ENCODE data around the gene PEX14. TPM values are rescaled to one million over a fixed set of nuclear protein-coding genes. Genes with fewer than 3 reads are reported as not detected.

PEX14 gene
- total RNA-seq, 4 donors from 2014 or later = 8.1 to 17.8 (median 15.8) TPM

DNA sequence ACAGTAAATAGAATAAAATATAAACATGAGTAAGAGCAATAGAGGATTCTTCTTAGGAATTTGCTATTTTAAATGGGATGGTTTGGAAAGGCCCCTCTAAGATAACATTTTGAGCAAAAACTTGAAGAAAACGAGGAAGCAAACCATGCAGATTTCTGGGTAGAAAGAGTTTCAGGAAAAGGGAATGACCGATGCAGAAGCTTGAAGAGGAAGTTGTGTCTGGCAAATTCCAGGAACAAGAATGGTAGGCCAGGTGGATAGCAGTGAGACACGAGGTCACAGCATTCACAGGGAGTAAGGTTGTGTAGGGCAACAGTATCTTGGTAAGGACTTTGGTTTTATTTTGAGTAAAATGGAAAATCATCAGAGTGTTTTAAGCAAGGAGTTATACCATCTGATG lies 108.9 kb downstream of the PEX14 start:
- intact Hi-C loops (cut with DNase I; ENCODE audit: low total_unique reads) = no loop called here
- TF ChIP-seq, protein P1, sequence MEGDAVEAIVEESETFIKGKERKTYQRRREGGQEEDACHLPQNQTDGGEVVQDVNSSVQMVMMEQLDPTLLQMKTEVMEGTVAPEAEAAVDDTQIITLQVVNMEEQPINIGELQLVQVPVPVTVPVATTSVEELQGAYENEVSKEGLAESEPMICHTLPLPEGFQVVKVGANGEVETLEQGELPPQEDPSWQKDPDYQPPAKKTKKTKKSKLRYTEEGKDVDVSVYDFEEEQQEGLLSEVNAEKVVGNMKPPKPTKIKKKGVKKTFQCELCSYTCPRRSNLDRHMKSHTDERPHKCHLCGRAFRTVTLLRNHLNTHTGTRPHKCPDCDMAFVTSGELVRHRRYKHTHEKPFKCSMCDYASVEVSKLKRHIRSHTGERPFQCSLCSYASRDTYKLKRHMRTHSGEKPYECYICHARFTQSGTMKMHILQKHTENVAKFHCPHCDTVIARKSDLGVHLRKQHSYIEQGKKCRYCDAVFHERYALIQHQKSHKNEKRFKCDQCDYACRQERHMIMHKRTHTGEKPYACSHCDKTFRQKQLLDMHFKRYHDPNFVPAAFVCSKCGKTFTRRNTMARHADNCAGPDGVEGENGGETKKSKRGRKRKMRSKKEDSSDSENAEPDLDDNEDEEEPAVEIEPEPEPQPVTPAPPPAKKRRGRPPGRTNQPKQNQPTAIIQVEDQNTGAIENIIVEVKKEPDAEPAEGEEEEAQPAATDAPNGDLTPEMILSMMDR (IDR thresholded peaks at IDR 0.05 in 4 of 5, conservative IDR thresholded peaks at IDR 0.05 in 1 of 5) = no peak
- no peak for TF ChIP-seq POLR2A (IDR thresholded peaks at IDR 0.05)

DNA sequence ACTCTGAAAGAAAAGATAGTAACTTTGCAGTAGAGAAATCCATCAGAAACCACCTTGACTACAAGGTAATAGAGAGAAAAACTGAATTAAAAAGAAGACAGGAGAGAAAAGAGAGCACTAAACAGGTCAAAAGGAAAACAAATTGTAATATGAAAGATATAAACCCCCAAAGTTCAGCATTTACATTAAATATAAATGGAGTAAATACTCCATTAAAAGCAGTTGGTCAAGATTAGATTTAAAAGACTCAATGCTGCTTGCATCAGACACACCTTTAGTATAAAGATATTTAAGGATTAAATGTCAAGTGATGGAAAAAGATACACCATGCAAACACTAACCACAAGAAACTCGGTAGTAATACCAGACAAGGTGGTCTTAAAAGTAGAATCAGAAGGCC lies 110.5 kb downstream of the PEX14 start:
- in situ Hi-C loops (cut with MboI; ENCODE audit: low sequenced_read_pairs in 4 of 4) = no loop called here

More for the DNA sequence above, 108.9 kb downstream of the PEX14 start:
- no peak for DNase-seq
- Histone ChIP-seq H3K9me3 (no peaks in the 10 kb centered on the region), H3K4me3 (no peak overlapping the region), H3K4me1 (no peaks in the 10 kb centered on the region), H3K36me3 (no peaks in the 10 kb centered on the region), H3K27ac (no peak overlapping the region), H3K27me3 (no peaks in the 10 kb centered on the region)
- in situ Hi-C loops (cut with MboI; ENCODE audit: low sequenced_read_pairs in 4 of 4) = no loop called here
- no peak for ATAC-seq

DNA sequence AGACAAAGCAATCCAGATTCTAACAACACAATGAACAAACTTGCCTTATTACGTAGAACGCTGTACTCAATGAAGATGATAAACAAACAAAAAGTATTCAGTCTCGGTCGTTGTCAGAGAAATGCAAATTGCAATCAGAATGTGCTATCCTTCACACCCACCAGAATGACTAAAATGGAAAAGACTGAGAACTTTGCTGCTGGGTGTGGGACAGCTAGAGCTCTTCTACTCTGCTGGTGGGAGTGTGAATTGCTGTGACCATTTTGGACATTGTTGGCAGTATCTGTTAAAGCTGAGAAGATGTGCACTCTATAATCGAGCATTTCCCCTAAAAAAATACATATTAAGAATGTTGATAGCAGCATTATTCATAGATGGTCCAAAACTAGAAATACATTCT lies 111.4 kb downstream of the PEX14 start:
- H3K27me3 ChIP-seq = no peaks in the 10 kb centered on the region
- intact Hi-C loops (cut with DNase I; ENCODE audit: low total_unique reads) = no loop called here
- DNase-seq = no peak

More for the DNA sequence above, 110.5 kb downstream of the PEX14 start:
- H3K4me1 ChIP-seq = no peaks in the 10 kb centered on the region
- intact Hi-C loops (cut with DNase I; ENCODE audit: low total_unique reads) = no loop called here
- H3K36me3 ChIP-seq = no peaks in the 10 kb centered on the region
- TF ChIP-seq, protein P1 (IDR thresholded peaks at IDR 0.05 in 4 of 5, conservative IDR thresholded peaks at IDR 0.05 in 1 of 5) = no peak
- no peak for TF ChIP-seq POLR2A (IDR thresholded peaks at IDR 0.05)
- no peak overlapping the region for H3K27ac ChIP-seq
- ATAC-seq (no peak), DNase-seq (no peak)
- H3K9me3 ChIP-seq = no peaks in the 10 kb centered on the region
- H3K27me3 ChIP-seq = no peaks in the 10 kb centered on the region
- H3K4me3 ChIP-seq = no peak overlapping the region

DNA sequence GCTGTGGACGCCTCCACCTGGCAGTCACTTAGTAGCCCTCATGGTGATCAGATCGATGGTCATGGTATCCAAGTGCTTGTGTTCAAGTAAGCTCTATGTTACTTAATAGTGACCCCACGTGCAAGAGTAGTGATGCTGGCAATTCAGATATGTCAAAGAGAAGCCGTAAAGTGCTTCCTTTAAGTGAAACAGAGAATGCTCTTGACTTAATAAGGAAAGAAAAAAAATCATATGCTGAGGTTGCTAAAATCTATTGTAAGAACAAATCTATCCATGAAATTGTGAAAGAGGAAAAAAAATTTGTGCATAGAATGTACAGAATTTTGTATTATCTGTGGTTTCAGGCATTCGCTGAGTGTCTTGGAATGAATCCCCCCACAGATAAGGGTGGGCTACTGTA lies 113.9 kb downstream of the PEX14 start:
- no peaks in the 10 kb centered on the region for H3K9me3 ChIP-seq
- H3K4me1 ChIP-seq = no peaks in the 10 kb centered on the region
- intact Hi-C loops (cut with DNase I; ENCODE audit: low total_unique reads) = no loop called here
- no peak for TF ChIP-seq POLR2A (IDR thresholded peaks at IDR 0.05)
- TF ChIP-seq, protein P1 (IDR thresholded peaks at IDR 0.05 in 4 of 5, conservative IDR thresholded peaks at IDR 0.05 in 1 of 5) = no peak
- in situ Hi-C loops (cut with MboI; ENCODE audit: low sequenced_read_pairs in 4 of 4) = no loop called here
- ATAC-seq = no peak
- H3K27ac ChIP-seq = no peak overlapping the region
- no peak overlapping the region for H3K4me3 ChIP-seq
- no peak for DNase-seq
- H3K36me3 ChIP-seq = no peaks in the 10 kb centered on the region
- no peaks in the 10 kb centered on the region for H3K27me3 ChIP-seq

More for the DNA sequence above, 111.4 kb downstream of the PEX14 start:
- in situ Hi-C loops (cut with MboI; ENCODE audit: low sequenced_read_pairs in 4 of 4) = no loop called here
- TF ChIP-seq, protein P1 (IDR thresholded peaks at IDR 0.05 in 4 of 5, conservative IDR thresholded peaks at IDR 0.05 in 1 of 5) = no peak
- TF ChIP-seq POLR2A (IDR thresholded peaks at IDR 0.05) = no peak
- H3K27ac ChIP-seq = no peak overlapping the region
- H3K4me1 ChIP-seq = no peaks in the 10 kb centered on the region
- H3K4me3 ChIP-seq = no peak overlapping the region
- no peak for ATAC-seq
- H3K9me3 ChIP-seq = no peaks in the 10 kb centered on the region
- H3K36me3 ChIP-seq = no peaks in the 10 kb centered on the region

DNA sequence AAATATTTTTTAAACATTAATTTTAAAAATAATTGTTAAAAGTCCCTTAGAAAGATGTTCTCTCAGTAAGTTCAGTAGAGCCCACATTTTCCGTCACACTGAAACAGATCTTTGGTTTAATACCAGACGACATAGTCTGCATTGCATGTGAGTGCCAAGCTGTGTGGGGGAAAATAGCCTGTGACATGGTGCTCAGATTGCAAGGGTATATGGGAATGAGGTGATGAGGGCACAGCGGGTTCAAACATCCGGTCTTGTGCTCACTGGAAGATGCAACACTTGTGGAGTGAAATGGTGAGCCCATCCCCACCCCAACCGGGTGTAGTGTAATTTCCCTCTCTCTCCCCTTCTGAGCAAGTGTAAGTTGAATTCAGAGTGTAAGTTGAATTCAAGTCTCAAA lies 114.3 kb downstream of the PEX14 start:
- no peak for ATAC-seq

More for the DNA sequence above, 114.3 kb downstream of the PEX14 start:
- in situ Hi-C loops (cut with MboI; ENCODE audit: low sequenced_read_pairs in 4 of 4) = no loop called here
- intact Hi-C loops (cut with DNase I; ENCODE audit: low total_unique reads) = no loop called here
- Histone ChIP-seq H3K27ac (no peak overlapping the region), H3K9me3 (no peaks in the 10 kb centered on the region), H3K36me3 (no peaks in the 10 kb centered on the region), H3K4me3 (no peak overlapping the region), H3K4me1 (no peaks in the 10 kb centered on the region), H3K27me3 (no peaks in the 10 kb centered on the region)
- TF ChIP-seq, protein P1 (IDR thresholded peaks at IDR 0.05 in 4 of 5, conservative IDR thresholded peaks at IDR 0.05 in 1 of 5) = no peak
- no peak for TF ChIP-seq POLR2A (IDR thresholded peaks at IDR 0.05)
- DNase-seq = no peak
